ENCODE results near the gene ZNF576.
"Not testable (repeated sequence)": the region's sequence is repeated elsewhere in the genome, so short reads cannot be mapped to it uniquely, and the experiment has no call there.

The ZNF576 gene, protein sequence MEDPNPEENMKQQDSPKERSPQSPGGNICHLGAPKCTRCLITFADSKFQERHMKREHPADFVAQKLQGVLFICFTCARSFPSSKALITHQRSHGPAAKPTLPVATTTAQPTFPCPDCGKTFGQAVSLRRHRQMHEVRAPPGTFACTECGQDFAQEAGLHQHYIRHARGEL

DNA sequence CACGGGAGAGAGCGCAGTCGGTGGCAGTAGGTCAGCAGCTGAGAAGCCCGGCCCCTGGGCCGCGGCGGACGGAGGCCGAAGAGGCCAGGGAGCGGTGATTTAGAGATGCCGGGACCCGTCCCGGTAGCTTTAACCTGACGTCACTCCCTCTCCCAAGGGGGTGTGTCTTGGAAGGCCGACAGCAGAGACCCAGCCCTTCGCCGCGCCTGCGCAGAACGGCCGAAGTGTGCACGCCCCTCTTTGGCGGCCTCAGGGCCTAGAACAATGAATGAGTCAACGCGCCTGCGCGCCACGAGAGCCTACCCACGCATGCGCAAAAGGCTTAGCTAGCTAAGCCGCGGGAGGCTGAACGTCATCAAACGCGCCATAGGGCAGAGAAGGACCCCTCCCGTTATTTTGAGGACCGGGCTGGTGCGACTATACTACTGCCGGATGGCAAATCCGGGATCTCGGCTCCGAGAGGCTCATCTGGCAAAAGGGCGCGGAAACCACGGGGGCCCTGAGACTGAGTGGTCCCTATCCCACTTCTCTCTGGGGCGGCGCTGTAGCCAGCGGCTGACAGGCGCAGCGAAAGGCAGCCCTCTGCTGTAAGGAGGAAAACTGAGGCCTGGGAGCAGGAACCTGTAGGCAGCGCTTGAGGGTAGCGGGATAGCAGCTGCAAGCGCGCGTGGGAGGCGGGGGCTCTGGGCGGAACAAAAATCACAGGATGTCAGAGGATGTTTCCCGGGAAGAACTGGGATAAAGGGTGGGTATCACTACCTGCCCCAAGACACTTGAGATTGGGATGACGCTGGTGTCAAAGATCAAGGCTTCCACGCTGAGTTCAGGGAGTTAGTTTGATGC is at the start of gene ZNF576, which contains the start of gene IRGQ:
Gene ZNF576 (plus strand): TSS at position 597 of the 843 bp plus-strand sequence. CDS start 514 bp downstream, outside the sequence.
Gene IRGQ (minus strand): TSS at position 136 of the 843 bp plus-strand sequence. CDS start 796 bp downstream, outside the sequence.
- peak; percentile 99 for DNase-seq

GRCh38 chr19:43547926-43548325 is 48.5 kb upstream of the ZNF576 start:
- DNase-seq = not testable (repeated sequence)

GRCh38 chr19:43548706-43549105 is 47.7 kb upstream of the ZNF576 start:
- DNase-seq = no peak

GRCh38 chr19:43551399-43552197 is 44.8 kb upstream of the ZNF576 start:
- no peak for DNase-seq

- no peak for DNase-seq
Measured at GRCh38 chr19:43552198-43552450, 44.3 kb upstream of the ZNF576 start.

- no peak for DNase-seq
Measured at GRCh38 chr19:43552616-43553015, 43.8 kb upstream of the ZNF576 start.

- no peak for DNase-seq
Measured at GRCh38 chr19:43553656-43554055, 42.7 kb upstream of the ZNF576 start.

DNA sequence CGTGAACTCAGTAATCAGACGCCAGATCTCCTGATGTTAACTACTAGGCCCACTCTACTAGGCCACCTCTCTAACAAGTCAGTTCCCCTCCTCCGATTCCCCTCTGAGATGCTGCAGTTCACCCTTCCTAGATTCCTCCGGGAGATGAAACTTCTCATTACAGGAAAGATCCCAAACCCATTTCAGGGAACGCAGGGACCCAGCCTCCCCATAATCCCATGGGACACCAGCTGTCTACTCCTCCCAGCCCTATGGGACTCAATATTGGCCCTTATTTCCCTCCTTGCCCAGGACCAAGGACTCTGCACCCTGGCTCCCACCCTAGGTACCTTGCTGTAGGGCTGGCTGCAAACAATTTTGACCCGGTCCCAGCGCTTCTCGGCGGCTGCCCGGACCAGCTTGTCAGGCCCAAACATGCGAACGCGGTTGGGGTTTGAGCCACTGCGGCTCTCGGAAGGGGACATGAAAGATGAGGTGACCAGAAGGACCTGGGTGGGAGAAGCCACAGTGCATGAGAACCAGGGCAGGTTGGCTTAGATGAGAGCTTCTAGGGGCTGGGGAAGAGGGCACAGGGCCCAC is 42.0 kb upstream of the ZNF576 start:
- DNase-seq = no peak

DNA sequence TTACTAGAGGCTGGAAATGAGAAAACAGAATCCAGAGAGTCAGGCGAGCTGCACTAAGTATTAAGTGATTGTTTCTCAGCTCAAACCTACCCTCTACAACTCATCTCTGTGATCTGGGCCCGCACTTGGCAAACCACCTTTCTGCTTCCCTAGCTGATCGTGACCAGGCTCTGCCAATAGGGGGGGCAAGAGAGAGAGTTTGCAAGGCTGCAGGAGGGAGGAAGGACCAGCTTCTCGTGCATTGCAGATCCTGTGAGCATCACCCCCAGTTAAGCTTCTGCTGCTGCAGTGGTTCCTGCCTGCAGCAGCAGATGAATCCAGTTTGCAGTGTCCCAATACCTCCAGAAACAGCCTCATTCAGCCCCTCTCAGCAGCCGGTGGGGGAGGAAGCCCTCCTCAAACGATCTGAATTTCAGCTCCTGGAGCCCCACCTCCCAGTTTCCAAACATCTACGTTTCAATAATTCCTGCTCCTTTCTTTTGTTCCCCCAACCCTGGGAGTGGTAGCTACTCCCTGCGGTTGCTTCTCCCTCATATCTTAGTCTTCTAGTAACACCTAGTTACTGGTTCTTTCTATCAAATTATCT is 41.1 kb upstream of the ZNF576 start:
- DNase-seq = peak; percentile 3

DNA sequence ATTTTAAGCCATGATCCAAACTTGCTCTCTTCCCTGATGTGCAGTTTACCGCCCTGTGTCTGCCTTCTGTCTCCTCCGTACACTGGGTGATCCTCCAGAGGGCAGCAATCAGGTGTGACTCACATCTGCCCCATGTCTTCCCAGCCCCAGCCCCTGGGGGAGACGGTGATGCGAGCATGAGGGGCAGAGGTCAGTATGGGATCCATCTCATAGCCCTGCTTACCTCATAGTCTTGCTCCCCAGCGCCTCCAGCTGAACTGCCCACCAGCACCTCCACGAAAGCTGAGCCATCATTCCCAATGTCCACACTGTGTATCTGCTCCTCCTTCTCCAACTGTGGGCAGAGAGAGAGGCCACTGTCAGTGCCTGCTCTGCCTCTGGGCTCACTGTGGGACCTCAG is 35.7 kb upstream of the ZNF576 start:
- no peak for DNase-seq

DNA sequence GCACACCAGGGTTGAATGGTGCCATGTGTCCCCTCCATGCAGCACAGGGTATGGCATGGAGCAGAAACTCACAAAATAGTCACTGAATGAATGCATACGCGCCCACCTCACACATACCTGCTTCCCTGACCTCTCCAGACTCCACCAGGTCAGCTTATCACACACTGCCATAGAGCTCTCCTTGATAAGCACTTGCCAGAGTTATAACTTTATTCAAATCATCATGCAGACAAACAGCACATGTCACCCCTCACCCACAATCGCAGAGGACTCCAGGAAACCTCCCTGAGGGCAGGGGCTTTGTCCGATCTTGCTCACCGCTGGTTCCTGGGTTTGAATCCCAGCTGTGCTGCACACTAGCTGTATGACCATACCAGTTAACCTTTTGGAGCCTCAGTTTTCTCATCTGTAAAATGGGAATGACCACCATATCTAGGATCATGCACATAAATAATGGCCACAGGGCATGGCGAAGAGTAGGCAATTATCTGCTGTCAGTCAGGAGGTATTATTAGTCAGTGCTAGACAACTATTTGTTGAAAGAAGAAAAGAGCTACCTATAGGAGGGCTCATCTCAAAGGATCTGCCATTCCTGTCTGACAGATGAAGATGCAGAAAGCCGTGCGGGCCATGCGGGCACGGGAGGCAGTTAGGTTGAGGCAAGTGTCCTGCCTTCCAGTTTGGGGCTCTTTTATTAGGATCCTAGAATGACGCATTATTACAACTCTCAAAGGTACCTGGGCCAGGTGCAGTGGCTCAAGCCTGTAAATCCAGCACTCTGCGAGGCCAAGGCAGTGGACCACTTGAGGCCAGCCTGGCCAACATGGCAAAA is 35.0 kb upstream of the ZNF576 start:
- DNase-seq = no peak

DNA sequence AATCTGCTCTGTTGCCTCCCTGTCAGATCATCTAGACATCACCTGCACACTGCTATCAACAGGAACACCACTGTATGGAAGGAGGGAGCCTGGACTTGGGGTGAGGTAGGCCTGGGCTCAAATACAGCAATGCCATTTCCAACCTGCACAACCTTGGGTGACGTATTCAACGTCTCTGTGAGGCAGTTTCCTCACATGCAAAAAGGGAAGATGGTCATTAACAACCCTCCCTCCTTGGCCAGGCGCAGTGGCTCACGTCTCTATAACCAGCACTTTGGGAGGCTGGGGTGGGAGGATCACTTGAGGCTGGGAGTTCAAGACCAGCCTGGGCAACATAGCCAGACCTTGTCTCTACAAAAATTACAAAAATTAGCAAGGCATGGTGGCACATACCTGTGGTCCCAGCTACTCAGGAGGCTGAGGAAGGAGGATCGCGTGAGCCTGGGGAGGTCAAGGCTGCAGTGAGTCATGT is 34.1 kb upstream of the ZNF576 start:
- DNase-seq = no peak

GRCh38 chr19:43562698-43563241 is 33.6 kb upstream of the ZNF576 start:
- no peak for DNase-seq

- no peak for DNase-seq
Measured at GRCh38 chr19:43563816-43564457, 32.5 kb upstream of the ZNF576 start.

DNA sequence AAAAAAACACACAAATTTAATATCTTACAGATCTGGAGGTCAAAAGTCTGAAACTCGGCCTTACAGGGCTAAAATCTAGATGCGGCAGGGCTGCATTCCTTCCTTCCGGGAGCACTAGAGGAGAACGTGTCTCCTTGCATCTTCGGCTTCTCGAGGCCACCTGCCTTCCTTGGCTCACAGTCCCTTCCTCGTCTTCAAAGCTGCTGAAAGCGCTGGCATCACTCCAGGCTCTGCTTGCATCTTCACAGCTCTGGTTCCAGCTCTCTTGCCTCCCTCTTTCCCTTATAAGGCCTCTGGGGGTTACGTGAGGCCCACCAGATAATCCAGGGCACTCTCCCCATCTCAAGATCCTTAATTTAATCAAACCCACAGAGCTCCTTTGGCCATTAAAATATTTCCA is 31.6 kb upstream of the ZNF576 start:
- DNase-seq = no peak

DNA sequence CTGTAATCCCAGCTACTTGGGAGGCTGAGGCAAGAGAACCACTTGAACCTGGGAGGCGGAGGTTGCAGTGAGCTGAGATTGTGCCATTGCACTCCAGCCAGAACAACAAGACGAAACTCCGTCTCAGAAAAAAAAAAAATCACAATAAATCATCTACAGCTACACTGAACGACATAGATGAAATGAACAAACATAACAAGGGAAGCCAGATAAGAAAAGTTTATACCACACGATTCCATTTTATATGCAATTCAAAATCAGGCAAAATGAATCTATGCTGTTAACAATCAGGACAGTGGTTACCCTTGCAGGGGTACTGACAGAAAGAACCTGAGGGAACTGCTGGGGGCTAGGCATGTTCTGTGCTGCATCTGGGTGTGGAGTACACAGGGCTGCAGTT is 26.7 kb upstream of the ZNF576 start:
- no peak for DNase-seq

- DNase-seq = peak; percentile 29
Measured at GRCh38 chr19:43570174-43570791, 26.1 kb upstream of the ZNF576 start.

GRCh38 chr19:43572171-43572588 is 24.2 kb upstream of the ZNF576 start:
- no peak for DNase-seq

- DNase-seq = no peak
Measured at GRCh38 chr19:43574424-43575155, 21.8 kb upstream of the ZNF576 start.

Measured in NCI-H526 treated with DMSO at 0.1 percent for 48 hours (cell line).